ENCODE data around the gene SYT14.
"Not testable (repeated sequence)": the region's sequence is repeated elsewhere in the genome, so short reads cannot be mapped to it uniquely, and the experiment has no call there.

Gene SYT14

GRCh38 chr1:209948155-209948554 is 10.1 kb downstream of the SYT14 start:
- no peak for DNase-seq

GRCh38 chr1:209956116-209956515 is 18.1 kb downstream of the SYT14 start:
- no peak for DNase-seq

GRCh38 chr1:209959623-209960022 is 21.6 kb downstream of the SYT14 start:
- DNase-seq: no peak

DNA sequence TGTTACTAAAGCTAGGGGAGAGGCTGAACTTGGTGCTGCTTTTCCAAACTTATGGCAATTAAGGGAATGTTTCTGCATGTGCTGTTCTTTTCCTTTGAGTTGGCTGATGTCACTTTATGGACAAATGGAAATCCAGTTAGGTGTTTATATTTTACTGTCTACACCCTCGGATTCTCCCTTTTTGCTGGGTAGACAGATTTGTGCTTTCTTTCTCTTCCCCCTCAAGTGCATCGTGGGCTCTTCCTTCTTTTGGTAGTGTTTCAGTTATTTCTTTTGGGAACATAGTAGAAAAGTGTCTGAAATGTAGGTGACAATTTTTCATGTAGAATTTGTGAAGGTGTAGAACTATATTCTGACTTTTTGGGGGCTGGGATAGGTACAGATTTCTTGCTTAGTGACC is 22.9 kb downstream of the SYT14 start:
- DNase-seq: no peak

- DNase-seq: no peak
These were observed 24.4 kb downstream of the SYT14 start for GRCh38 chr1:209962388-209962787.

GRCh38 chr1:209962856-209963255 is 24.8 kb downstream of the SYT14 start:
- no peak for DNase-seq

DNA sequence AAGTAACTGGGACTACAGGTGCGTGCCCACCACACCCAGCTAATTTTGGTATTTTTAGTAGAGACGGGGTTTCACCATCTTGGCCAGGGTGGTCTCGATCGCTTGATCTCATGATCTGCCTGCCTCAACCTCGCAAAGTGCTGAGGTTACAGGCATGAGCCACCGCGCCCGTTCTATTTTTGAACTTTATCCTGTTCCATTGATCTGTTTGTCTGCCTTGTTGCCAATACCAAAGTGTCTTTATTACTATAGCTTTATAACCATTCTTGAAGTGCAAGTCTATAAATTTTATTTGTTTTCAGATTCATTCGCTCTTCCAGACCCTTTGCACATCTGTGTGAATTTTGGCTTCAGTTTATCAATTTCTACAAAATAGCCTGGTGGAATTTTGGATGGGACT is 28.0 kb downstream of the SYT14 start:
- no peak for DNase-seq

DNA sequence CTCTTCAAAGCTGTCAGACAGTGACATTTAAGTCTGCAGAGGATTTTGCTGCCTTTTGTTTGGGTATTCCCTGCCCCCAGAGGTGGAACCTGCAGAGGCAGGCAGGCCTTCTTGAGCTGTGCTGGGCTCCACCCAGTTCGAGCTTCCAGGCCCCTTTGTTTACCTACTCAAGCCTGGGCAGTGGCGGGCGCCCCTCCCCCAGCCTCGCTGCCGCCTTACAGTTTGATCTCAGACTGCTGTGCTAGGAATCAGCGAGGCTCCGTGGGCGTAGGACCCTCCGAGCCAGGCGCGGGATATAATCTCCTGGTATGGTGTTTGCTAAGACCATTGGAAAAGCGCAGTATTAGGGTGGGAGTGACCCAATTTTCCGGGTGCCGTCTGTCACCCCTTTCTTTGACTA is 40.7 kb downstream of the SYT14 start:
- DNase-seq: not testable (repeated sequence)

GRCh38 chr1:209983953-209984352 is 45.9 kb downstream of the SYT14 start:
- DNase-seq: no peak

DNA sequence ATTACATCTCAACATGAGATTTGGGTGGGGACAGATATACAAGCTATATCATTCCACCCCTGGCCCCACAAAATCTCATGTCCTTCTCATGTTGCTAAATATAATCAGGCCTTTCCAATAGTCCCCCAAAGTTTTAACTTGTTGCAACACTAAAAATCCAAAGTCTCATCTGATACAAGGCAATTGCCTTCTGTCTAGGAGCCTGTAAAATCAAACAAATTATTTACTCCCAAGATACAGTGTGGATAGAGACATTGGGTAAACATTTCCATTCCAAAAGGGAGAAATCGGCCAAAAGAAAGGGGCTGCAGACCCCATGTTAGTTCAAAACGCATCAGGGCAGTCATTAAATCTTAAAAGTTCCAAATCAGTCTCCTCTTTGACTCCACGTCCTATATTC is 47.0 kb downstream of the SYT14 start:
- no peak for DNase-seq

DNA sequence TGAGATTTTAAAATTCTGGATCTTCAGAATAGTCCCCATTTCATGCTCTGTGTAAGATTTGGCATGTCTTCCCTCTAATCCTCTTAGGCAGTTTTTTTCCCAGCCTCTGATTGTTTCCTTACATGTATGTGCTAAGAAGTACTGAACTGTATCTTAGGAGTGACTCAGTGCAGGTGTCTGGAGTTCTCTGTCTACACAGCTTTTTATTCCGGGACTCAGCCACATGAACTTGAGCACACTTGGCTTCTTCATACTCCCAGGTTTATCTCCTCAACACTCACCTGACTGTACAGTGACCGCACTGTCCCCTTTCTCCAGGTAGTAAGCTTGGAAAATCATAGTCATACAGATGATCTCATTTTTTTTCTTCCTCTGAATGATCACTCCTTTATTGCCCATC is 50.7 kb downstream of the SYT14 start:
- no peak for DNase-seq

DNA sequence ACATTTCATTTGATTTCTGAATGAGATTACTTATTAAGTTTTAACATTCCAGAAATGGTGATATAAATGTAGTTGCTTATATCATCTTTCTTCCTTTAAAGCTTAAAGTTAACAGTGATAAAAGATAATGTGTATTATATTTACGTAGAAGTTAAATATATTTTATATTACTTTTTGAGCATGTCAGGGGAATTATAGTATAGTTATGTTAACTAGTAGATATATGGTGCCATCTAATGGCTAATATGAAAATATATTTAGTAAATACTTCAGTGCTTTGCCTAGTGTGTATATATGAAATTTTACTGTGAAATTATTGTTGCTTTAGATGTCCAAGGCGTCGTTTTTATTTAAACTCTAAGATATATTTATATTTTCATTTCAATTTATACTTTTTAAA is 51.5 kb downstream of the SYT14 start:
- no peak for DNase-seq

- DNase-seq: no peak
These were observed 55.2 kb downstream of the SYT14 start for GRCh38 chr1:209993061-209993830.

GRCh38 chr1:209996348-209996747 is 58.3 kb downstream of the SYT14 start:
- no peak for DNase-seq

GRCh38 chr1:209999005-209999404 is 61.0 kb downstream of the SYT14 start:
- DNase-seq: no peak

DNA sequence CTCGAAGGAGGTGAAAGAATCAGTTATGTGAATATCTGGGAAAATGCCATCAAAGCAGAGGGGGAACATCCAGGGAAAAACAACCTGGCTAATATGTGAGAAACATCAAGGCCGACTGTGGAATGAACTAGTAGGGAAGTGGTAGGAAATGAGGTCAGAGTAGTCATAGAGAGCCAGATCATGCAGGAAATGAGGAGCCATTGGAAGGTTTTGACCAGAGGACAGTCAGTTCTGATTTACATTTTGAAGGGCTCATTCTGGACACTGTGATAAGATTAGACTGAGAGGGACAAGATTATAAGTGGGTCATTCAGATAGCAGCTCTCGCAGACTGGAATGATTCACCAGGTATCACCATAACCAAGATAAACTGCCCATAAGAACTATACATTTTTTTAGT is 63.7 kb downstream of the SYT14 start:
- no peak for DNase-seq

- no peak for DNase-seq
These were observed 65.5 kb downstream of the SYT14 start for GRCh38 chr1:210003501-210003900.

DNA sequence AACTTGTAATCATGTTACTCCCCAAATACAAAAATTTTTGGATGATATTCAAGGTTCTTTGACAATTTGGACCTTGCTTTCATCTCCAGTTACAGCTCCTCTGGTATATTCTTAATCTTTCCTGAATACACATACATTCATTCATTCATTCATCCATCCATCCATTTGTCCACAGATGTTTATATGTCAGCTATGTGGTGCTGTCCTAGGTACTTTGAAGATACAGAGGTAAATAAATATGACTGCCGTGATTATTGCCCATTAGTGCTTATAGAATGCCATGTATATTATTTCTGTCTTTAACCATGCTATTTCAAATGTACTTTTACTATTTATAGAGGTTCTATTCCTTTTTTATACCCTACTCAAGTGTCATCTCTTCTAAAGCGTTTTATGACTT is 72.1 kb downstream of the SYT14 start:
- DNase-seq: no peak

DNA sequence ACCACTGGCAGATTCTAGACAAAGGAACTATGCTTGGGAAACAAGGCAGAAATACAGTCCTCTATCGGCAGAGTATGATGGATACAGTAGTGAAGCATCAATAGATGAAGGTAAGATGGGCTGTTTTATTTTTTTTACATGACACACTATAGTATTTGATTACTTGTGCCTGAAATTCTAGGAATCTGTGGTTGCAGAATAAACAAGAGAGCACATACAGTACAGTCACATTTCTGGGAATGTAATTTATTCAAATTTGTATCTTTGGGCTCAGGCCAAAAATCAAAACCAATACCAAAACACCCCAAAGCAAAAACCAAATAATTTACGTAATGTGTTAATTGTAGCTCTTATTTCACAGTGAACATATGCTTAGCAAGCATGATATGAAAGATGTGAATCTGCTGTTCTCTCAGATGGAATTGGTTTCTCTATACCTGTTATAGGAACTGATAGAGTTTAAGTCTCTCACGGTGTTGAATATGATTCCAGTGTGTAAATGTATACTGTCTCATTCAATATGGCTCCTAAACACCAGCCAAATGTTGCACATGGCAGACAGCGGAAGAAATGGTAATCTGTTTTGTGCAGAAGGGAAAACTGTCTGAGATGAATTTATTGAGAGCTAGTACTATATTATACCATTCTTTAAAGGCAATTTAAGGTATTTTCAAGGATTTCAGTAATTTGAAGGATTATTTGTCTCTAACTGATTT is 83.3 kb downstream of the SYT14 start:
- DNase-seq: no peak

DNA sequence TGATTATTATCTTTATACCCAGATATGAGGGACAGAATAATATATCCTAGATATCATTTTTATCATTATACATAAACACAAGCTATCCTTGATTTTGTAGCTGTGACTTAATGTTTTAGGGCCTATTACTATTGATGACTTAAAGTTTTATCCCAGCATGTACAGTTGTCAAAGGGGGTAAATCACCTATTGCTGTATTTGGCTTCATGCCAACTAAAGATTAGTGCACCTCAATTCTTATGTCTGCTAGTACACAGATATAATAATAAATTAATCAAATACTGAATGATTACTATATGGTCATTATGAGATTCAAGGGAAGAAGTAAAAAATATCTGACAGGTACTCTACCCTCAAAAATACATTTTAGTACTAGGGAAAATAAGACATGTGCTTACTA is 84.0 kb downstream of the SYT14 start:
- DNase-seq: no peak

- no peak for DNase-seq
These were observed 86.3 kb downstream of the SYT14 start for GRCh38 chr1:210024282-210024681.

- no peak for DNase-seq
These were observed 87.0 kb downstream of the SYT14 start for GRCh38 chr1:210024996-210025395.

GRCh38 chr1:210025870-210026269 is 87.9 kb downstream of the SYT14 start:
- DNase-seq: no peak

DNA sequence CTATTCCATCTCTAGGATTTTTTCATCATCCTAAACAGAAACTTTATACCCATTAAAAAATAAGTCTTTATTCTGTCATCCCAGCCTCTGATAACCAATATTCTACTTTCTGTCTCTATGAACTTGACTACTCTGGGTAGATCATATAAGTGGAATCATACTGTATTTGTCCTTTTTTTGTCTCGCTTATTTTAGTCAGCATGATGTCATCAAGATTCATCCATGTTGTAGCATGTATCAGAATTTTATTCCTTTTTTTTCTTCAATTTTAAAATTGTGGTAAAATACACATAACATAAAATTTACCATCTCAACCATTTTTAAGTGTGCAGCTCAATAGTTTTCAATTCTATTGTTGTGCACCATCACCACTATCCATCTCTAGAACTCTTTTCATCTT is 90.0 kb downstream of the SYT14 start:
- no peak for DNase-seq

GRCh38 chr1:210031473-210031872 is 93.5 kb downstream of the SYT14 start:
- no peak for DNase-seq

All from bone marrow (tissue), 2 donors.